ENCODE measurements around the gene VSIG10. TPM values are rescaled to one million over a fixed set of nuclear protein-coding genes. Genes with fewer than 3 reads are reported as not detected.

The VSIG10 gene
- total RNA-seq, 2 experiments from 2014 or later: 9.2 to 9.8 TPM

- no peaks in the 10 kb centered on the region for H4K20me1 ChIP-seq (ENCODE audit: insufficient read depth, low read length)
- no peak overlapping the region for H2AFZ ChIP-seq (ENCODE audit: low read length)
- no peak overlapping the region for H3K4me3 ChIP-seq (ENCODE audit: low read depth, low read length, poor library complexity, severe bottlenecking)
- H3K36me3 ChIP-seq (ENCODE audit: insufficient read depth, low read length): peaks cover 86% of the 10 kb centered on the region
- no peaks in the 10 kb centered on the region for H3K79me2 ChIP-seq (ENCODE audit: insufficient read depth, low read depth, low read length)
- H3K27ac ChIP-seq (ENCODE audit: low read depth, low read length, poor library complexity, severe bottlenecking): no peak overlapping the region
- H3K9me2 ChIP-seq (ENCODE audit: insufficient read depth, low read length): no peaks in the 10 kb centered on the region
- CTCF ChIA-PET (ENCODE audit: unreplicated experiment): no interaction called here
- no peak for DNase-seq (ENCODE audit: low spot score)
- POLR2A ChIA-PET: no interaction called here
- TF ChIP-seq EZH2phosphoT487 (IDR thresholded peaks at IDR 0.05; ENCODE audit: borderline replicate concordance, low read depth, low read length) (no peak), CTCF (conservative IDR thresholded peaks at IDR 0.05; ENCODE audit: low read length) (no peak)
- BruUV-seq (replicated peaks): no TSS peak
- intact Hi-C loops (cut with micrococcal nuclease; ENCODE audit: unreplicated experiment): no loop called here
- H3K9me3 ChIP-seq (ENCODE audit: low read length): no peaks in the 10 kb centered on the region
- H3K4me2 ChIP-seq (ENCODE audit: low read length): no peak overlapping the region
- H3K4me1 ChIP-seq (ENCODE audit: insufficient read depth, low read length, poor library complexity, severe bottlenecking): peaks cover 9% of the 10 kb centered on the region
Measured at GRCh38 chr12:118036672-118037411, 67.0 kb downstream of the VSIG10 start.

GRCh38 chr12:118035190-118036041 is 68.4 kb downstream of the VSIG10 start:
- ChIA-PET CTCF (ENCODE audit: unreplicated experiment) (no interaction called here), POLR2A (interaction anchor here (0.5 kb wide), 2 partner anchors 10 to 295 kb away, joined by 3 to 7 read pairs; no protein-coding TSS in a partner anchor)
- BruUV-seq (replicated peaks): no TSS peak
- Histone ChIP-seq H3K4me2 (ENCODE audit: low read length) (peak overlapping the region; percentile 22), H3K9me3 (ENCODE audit: low read length) (no peaks in the 10 kb centered on the region), H3K9me2 (ENCODE audit: insufficient read depth, low read length) (no peaks in the 10 kb centered on the region), H2AFZ (ENCODE audit: low read length) (no peak overlapping the region), H3K36me3 (ENCODE audit: insufficient read depth, low read length) (peaks cover 92% of the 10 kb centered on the region), H3K4me3 (ENCODE audit: low read depth, low read length, poor library complexity, severe bottlenecking) (no peak overlapping the region), H3K4me1 (ENCODE audit: insufficient read depth, low read length, poor library complexity, severe bottlenecking) (peaks cover 9% of the 10 kb centered on the region), H3K79me2 (ENCODE audit: insufficient read depth, low read depth, low read length) (no peaks in the 10 kb centered on the region), H4K20me1 (ENCODE audit: insufficient read depth, low read length) (no peaks in the 10 kb centered on the region), H3K27ac (ENCODE audit: low read depth, low read length, poor library complexity, severe bottlenecking) (no peak overlapping the region)
- TF ChIP-seq CTCF (conservative IDR thresholded peaks at IDR 0.05; ENCODE audit: low read length) (no peak), EZH2phosphoT487 (IDR thresholded peaks at IDR 0.05; ENCODE audit: borderline replicate concordance, low read depth, low read length) (no peak)
- intact Hi-C loops (cut with micrococcal nuclease; ENCODE audit: unreplicated experiment): no loop called here
- DNase-seq (ENCODE audit: low spot score): no peak
